HepG2 (cell line): ENCODE results near the gene YWHAQ. TPM values are rescaled to one million over a fixed set of nuclear protein-coding genes. Genes with fewer than 3 reads are reported as not detected.
A peak's percentile ranks its signal among the peaks of the same experiment; 100 is the strongest.

Source experiments
- ATRX ChIP-seq: sonication (generic); formaldehyde crosslinking; IDR thresholded peaks from 2 replicates; pipeline ENCODE4 v1.4.0; 2020; ENCODE audit warnings: missing genetic modification reagents, borderline replicate concordance
- CHD4 ChIP-seq: fragments of 200-600 bp; sonication (generic); IDR thresholded peaks from 2 replicates; pipeline ENCODE4 v1.7.0; 2017; ENCODE audit warnings: mild to moderate bottlenecking, low read length, borderline replicate concordance
- EZH2 ChIP-seq: conservative IDR thresholded peaks from 2 replicates; pipeline ENCODE4 v1.6.1; 2012; ENCODE audit warnings: mild to moderate bottlenecking, low read depth, low read length, moderate library complexity
- HDAC1 ChIP-seq: sonication (generic); formaldehyde crosslinking; IDR thresholded peaks from 2 replicates; pipeline ENCODE4 v1.5.1; 2020; ENCODE audit warnings: mild to moderate bottlenecking, missing genetic modification reagents
- HNRNPH1 ChIP-seq: fragments of 200-400 bp; formaldehyde crosslinking; optimal IDR thresholded peaks from 2 replicates; pipeline ENCODE3; 2017; ENCODE audit warnings: mild to moderate bottlenecking, low read depth, low read length
- KAT8 ChIP-seq: IDR thresholded peaks from 2 replicates; pipeline ENCODE4 v1.6.1; 2016; ENCODE audit warnings: missing genetic modification reagents, missing compliant biosample characterization
- KDM1A ChIP-seq: IDR thresholded peaks from 2 replicates; pipeline ENCODE4 v1.6.1; 2016; ENCODE audit warnings: missing compliant biosample characterization
- KDM4B ChIP-seq: sonication (generic); formaldehyde crosslinking; IDR thresholded peaks from 2 replicates; pipeline ENCODE4 v1.4.0; 2020; ENCODE audit warnings: missing genetic modification reagents
- MBNL3 ChIP-seq: fragments of 250-450 bp; sonication (Bioruptor Pico); conservative IDR thresholded peaks from 2 replicates; pipeline ENCODE4 v1.8.0; 2022; ENCODE audit warnings: mild to moderate bottlenecking, inconsistent platforms
- MIER3 ChIP-seq: IDR thresholded peaks from 2 replicates; pipeline ENCODE4 v1.6.1; 2016; ENCODE audit warnings: missing compliant biosample characterization, borderline replicate concordance
- MTF2 ChIP-seq: sonication (generic); formaldehyde crosslinking; IDR thresholded peaks from 2 replicates; pipeline ENCODE4 v1.5.0; 2020; ENCODE audit warnings: missing genetic modification reagents, borderline replicate concordance
- PLSCR1 ChIP-seq: sonication (generic); formaldehyde crosslinking; IDR thresholded peaks from 2 replicates; pipeline ENCODE4 v1.5.0; 2020; ENCODE audit warnings: missing genetic modification reagents, mild to moderate bottlenecking, borderline replicate concordance
- SCMH1 ChIP-seq: sonication (generic); formaldehyde crosslinking; IDR thresholded peaks from 2 replicates; pipeline ENCODE4 v1.9.0; 2021; ENCODE audit warnings: missing genetic modification reagents, mild to moderate bottlenecking, borderline replicate concordance
- SKIL ChIP-seq: sonication (generic); formaldehyde crosslinking; IDR thresholded peaks from 2 replicates; pipeline ENCODE4 v1.8.0; 2022; ENCODE audit warnings: missing genetic modification reagents, mild to moderate bottlenecking, moderate library complexity, borderline replicate concordance
- THAP9 ChIP-seq: sonication (generic); formaldehyde crosslinking; IDR thresholded peaks from 2 replicates; pipeline ENCODE4; 2020; ENCODE audit warnings: missing genetic modification reagents, mild to moderate bottlenecking, borderline replicate concordance
- TP53 ChIP-seq: sonication (generic); formaldehyde crosslinking; conservative IDR thresholded peaks from 2 replicates; pipeline ENCODE4 v1.4.0; 2020; ENCODE audit warnings: missing genetic modification reagents
- TRIM24 ChIP-seq: sonication (generic); formaldehyde crosslinking; IDR thresholded peaks from 2 replicates; pipeline ENCODE4 v1.8.0; 2022; ENCODE audit warnings: mild to moderate bottlenecking, missing genetic modification reagents
- XBP1 ChIP-seq: sonication (generic); formaldehyde crosslinking; IDR thresholded peaks from 2 replicates; pipeline ENCODE4 v1.5.0; 2020; ENCODE audit warnings: missing genetic modification reagents
- ZFP1 ChIP-seq: IDR thresholded peaks from 2 replicates; pipeline ENCODE4 v1.6.1; 2016
- ZNF20 ChIP-seq: sonication (generic); formaldehyde crosslinking; IDR thresholded peaks from 2 replicates; pipeline ENCODE4 v1.4.0; 2020; ENCODE audit warnings: mild to moderate bottlenecking, moderate library complexity, missing genetic modification reagents
- ZNF296 ChIP-seq: sonication (generic); formaldehyde crosslinking; conservative IDR thresholded peaks from 2 replicates; pipeline ENCODE4 v1.5.0; 2020; ENCODE audit warnings: mild to moderate bottlenecking, missing genetic modification reagents
- ZNF556 ChIP-seq: sonication (generic); formaldehyde crosslinking; IDR thresholded peaks from 2 replicates; pipeline ENCODE4 v1.4.0; 2020; ENCODE audit warnings: mild to moderate bottlenecking, missing genetic modification reagents, borderline replicate concordance
- ZNF615 ChIP-seq: sonication (generic); formaldehyde crosslinking; IDR thresholded peaks from 2 replicates; pipeline ENCODE4 v1.5.0; 2020; ENCODE audit warnings: mild to moderate bottlenecking, missing genetic modification reagents, borderline replicate concordance
- ZNF772 ChIP-seq: sonication (generic); formaldehyde crosslinking; IDR thresholded peaks from 2 replicates; pipeline ENCODE4 v1.5.0; 2020; ENCODE audit warnings: mild to moderate bottlenecking, missing genetic modification reagents
- polyA plus RNA-seq, 8 experiments: library from polyadenylated mRNA; depleted of rRNA in 3 of 8; stranded (reverse) in 7 of 8; unstranded in 1 of 8; fragments of >200 nt; fragmentation: Illumina TruSeq in 4 of 8; extraction: Trizol in 4 of 8; gene quantifications; 2 replicates each; pipeline versions ENCODE4 v1.2.1 to v1.2.3, GENCODE V29; 2011 to 2016; ENCODE audit warnings: low read depth in 4 of 8, missing spikeins in 1 of 8, mixed read lengths in 1 of 8; ENCODE audit not compliant: insufficient read depth in 1 of 8
- total RNA-seq, 5 experiments: library from RNA; depleted of rRNA; stranded (reverse); fragments of >200 nt; fragmentation: Illumina TruSeq; extraction: Trizol; gene quantifications; 2 replicates each; pipeline ENCODE4 v1.2.3, GENCODE V29; 2016; ENCODE audit warnings: low read depth in 1 of 5
- TF ChIP-seq, protein P1 (sequence below): sonication (generic); formaldehyde crosslinking; IDR thresholded peaks from 2 replicates; pipeline ENCODE4 v1.5.0; 2020; ENCODE audit warnings: mild to moderate bottlenecking, low read depth, missing genetic modification reagents, borderline replicate concordance

Gene YWHAQ
- total and polyA plus RNA-seq, 2 of the 13 experiments (the other 11 are each of a cell fraction or from before 2014, with no cell fraction given): 160 to 304 TPM

DNA sequence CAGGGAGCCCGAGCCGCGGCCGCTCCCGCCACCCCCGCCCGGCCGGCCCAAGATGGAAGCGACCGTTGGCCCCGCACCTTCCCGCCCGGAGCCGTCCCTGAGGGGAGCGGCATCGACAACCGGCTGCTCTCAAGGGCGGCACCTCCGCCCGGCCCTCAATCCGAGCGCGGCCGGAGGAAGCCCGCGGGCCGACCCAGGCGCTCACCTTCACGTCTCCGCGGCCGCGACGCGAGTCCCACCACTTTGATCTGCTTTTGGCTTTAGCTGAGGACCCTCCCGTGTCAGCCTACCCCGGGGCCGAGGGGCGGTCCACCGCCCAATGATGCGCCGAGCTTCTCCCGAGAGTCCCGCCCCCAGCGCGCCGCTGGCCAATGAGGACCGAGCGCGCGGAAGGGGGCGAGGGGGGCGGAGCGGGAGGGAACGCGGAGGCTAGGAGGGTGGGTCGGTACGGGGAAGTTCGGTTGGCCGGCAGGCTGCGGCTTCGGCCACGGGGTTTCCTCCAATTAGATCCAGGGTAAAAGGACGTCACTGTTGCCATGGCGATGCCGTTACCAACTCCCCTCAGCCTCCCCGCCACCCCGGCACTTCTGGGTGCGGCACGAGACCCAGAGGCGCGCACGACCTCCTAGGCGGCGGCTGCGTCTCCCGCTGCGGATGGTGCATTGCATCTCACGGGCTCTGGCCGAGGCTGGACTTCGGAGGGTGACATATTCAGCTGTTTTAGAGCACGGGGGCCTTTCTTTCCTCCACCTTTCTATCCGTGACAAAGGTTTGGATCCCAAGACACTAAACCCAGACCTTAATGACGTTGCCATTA is at the start of gene YWHAQ (continued):
- TF ChIP-seq HNRNPH1 (no peak), ZNF556 (CRISPR knock-in tag) (0 out of 2 replicates have a peak, but pooled peaks have one; percentile 65), MTF2 (CRISPR knock-in tag) (no peak), ZNF296 (CRISPR knock-in tag) (no peak), MBNL3 (CRISPR knock-in tag) (no peak), KDM1A (CRISPR knock-in tag) (no peak), TRIM24 (CRISPR knock-in tag) (no peak), MIER3 (CRISPR knock-in tag) (peak; percentile 78; the same call in 1 of the 2 replicates), ZNF20 (CRISPR knock-in tag) (no peak), THAP9 (CRISPR knock-in tag) (peak; percentile 66; the same call in 1 of the 2 replicates), EZH2 (no peak), SCMH1 (CRISPR knock-in tag) (no peak), ATRX (CRISPR knock-in tag) (no peak), HDAC1 (CRISPR knock-in tag) (peak; percentile 61; the same call in 1 of the 2 replicates), TP53 (CRISPR knock-in tag) (0 out of 2 replicates have a peak, but pooled peaks have one; percentile 61), KDM4B (no peak), KAT8 (CRISPR knock-in tag) (peak; percentile 84), PLSCR1 (no peak), SKIL (CRISPR knock-in tag) (no peak), ZNF772 (CRISPR knock-in tag) (peak; percentile 23; the same call in 1 of the 2 replicates), ZNF615 (CRISPR knock-in tag) (peak; percentile 79; the same call in 1 of the 2 replicates), ZFP1 (CRISPR knock-in tag) (peak; percentile 36), XBP1 (CRISPR knock-in tag) (no peak), CHD4 (no peak)
- TF ChIP-seq, protein P1, sequence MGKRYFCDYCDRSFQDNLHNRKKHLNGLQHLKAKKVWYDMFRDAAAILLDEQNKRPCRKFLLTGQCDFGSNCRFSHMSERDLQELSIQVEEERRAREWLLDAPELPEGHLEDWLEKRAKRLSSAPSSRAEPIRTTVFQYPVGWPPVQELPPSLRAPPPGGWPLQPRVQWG (CRISPR knock-in tag): no peak
